NCI-H1092 (cell line): Measurements from ENCODE around the gene GNA14.
"Not testable (repeated sequence)": the region's sequence is repeated elsewhere in the genome, so short reads cannot be mapped to it uniquely, and the experiment has no call there.

ENCODE experiments used
- DNase-seq: peaks from one replicate; lab custom pipeline; 2025; lab: John Stamatoyannopoulos, UW

The GNA14 gene

DNA sequence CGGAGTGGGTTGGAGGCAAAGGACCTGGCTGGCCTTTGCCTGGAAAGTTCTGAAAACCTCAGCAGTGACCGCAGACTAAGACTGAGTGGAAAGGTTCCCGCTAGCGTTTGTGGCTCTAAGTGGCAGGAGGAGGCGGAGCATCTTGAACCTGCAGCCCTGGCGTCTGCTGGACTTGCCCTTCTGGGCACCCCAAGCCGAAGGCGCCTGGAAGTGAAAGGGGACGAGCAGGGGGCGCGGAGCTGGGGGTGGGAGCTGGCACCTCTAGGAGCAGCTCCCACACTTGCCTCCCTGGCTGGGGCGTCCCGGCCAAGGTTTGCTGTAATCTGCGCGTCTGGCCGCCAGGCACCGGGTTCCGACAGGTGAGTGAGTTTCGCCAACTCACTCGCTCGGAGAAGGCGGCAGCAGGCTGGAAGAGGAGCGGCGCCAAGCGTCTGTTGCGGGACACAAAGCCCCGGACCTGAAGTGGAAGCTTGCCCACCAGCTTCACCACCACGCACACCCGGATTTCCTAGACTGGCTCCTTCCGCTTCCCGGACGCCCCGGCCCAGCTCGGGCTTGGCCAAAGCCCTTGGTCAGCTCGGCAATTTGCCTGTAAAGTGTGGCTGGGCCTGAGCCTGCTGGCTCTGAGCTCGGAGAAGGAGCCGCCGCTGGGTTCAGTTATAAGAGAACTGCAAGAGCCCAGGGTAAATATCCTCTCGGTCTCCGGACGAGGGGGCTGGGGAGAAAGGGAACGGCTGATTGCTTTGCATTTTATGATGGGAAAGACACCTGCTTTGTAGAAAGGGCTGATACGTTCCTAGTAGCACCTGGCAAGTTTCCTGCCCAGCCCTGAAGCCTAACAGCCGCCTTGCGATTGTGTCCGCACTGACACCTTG lies at the start of gene GNA14:
GNA14 (minus strand) TSS at position 89 of the 875 bp plus-strand sequence. CDS start 529 bp downstream, outside the sequence.
- peak; percentile 41 for DNase-seq

DNA sequence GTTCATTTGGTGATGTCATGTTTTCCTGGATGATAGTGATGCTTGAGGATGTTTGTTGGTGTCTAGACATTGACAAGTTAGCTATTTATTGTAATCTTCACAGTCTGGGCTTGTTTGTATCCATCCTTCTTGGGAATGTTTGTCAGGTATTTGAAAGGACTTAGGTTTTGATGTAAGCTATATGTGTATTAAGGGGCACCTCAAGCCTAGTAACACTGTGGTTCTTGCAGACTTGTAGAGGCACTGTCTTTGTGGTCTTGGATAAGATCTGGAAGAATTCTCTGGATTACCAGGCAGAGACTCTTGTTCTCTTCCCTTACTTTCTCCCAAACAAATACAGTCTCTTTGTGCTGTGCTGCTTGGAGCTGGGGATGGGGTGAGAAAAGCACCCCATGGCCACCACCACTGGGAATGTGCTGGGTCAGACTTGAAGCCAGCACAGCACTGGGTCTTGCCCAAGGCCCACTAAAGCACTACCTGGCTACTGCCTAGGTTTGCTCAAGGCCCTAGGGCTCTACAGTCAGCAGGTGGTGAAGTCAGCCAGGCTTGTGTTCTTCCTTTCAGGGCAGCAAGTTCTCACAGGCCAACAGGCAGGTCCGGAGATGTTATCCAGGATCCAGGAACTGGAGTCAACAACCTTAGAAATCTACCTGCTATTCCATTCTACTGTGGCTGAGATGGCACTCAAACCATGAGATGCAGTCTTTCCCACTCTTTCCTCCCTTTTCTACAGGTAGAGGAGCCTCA lies 49.3 kb upstream of the GNA14 start:
- no peak for DNase-seq

DNA sequence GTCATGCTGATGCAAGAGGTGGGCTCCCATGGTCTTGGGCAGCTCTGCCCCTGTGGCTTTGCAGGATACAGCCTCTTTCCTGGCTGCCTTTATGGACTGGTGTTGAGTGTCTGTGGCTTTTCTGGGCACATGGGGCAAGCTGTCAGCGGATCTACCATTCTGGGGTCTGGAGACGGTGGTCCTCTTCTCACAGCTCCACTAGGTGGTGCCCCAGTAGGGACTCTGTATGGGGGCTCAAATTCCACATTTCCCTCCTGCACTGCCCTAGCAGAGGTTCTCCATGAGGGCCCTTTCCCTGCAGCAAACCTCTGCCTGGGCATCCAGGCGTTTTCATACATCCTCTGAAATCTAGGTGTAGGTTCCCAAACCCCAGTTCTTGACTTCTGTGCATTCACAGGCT lies 42.6 kb upstream of the GNA14 start:
- not testable (repeated sequence) for DNase-seq

DNA sequence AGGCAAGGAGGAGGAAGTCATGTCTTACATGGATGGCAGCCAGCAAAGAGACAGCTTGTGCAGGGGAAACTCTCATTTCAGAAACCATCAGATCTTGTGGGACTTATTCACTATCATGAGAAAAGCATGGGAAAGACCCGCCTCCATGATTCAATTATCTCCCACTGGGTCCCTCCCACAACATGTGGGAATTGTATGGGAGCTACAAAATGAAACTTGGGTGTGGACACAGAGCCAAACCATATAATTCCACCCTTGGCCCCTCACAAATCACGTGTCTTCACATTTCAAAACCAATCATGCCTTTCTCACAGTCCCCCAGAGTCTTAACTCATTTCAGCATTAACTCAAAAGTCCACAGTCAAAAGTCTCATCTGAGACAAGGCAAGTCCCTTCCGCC lies 42.0 kb upstream of the GNA14 start:
- not testable (repeated sequence) for DNase-seq

DNA sequence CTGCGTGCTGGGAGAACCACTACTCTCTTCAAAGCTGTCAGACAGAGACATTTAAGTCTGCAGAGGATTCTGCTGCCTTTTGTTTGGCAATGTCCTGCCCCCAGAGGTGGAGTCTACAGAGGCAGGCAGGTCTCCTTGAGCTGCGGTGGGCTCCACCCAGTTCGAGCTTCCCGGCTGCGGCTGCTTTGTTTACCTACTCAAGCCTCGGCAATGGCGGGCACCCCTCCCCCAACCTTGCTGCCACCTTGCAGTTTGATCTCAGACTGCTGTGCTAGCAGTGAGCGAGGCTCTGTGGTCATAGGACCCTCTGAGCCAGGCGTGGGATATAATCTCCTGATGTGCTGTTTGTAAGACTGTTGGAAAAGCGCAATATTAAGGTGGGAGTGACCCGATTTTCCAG lies 39.6 kb upstream of the GNA14 start:
- not testable (repeated sequence) for DNase-seq

DNA sequence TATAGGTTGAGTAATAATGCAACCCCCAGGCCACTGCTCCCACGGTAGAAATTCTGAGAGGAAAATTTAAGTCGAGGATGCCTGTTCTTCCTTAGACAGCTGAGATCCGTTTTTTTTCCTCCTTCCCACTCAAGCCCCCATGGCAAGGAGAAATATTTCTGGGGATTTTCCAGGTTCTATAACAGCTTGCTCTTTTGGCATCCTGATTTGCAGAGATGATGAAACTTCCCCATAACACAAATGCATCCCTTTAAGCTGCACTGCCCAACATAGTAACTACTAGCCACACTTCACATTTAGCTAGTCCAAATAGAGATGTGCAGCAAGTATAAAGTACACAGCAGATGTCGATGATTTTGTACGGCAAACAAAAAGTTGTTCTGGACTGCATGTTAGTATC lies 32.5 kb upstream of the GNA14 start:
- no peak for DNase-seq

DNA sequence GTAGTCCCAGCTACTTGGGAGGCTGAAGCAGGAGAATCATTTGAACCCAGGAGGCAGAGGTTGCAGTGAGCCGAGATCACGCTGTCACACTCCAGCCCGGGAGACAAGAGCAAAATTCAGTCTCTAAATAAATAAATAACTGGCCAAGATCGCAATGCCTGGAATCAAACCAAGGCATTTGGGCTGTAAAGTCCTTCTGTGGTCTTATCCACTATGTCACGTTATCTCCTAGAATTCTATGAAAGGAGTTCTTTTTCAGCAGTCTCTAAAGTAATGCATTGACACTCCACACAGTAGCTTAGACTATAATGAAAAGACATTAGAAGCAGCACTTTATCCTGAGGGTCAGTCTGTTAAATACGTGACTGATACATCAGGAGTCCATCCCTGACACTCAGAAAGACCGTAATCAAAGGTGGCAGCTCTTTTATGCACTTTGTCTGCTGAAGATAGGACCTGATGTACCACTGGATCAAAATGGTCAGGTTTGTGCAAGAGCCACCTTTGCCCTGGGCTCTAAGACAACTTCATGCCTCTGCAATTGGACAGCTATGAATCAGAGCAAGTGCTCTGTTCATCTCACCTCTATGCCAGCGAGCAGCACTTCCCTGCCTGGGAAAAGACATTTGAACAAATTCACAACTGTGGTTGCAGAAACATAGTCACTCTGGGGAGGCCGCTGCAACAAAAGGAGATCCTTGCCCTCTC lies 31.7 kb upstream of the GNA14 start:
- no peak for DNase-seq

DNA sequence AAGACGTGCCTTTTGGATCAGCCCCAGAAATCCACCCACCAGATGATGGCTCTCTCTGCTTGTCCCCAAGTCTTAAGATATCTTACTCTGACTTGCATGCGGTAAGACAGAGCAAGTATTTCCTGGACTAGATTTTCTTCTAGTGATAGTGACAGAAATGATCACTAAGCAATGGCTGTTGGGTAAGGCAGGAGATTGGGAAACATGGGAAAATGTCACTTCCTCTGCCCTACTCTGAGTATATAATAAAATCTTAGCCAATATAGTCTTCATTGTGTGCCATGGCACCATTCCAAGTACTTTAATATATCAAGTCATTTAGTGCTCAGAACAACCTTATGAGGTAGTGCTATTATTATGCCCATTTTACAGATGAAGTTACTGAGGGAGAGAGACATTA lies 31.0 kb upstream of the GNA14 start:
- DNase-seq: no peak

DNA sequence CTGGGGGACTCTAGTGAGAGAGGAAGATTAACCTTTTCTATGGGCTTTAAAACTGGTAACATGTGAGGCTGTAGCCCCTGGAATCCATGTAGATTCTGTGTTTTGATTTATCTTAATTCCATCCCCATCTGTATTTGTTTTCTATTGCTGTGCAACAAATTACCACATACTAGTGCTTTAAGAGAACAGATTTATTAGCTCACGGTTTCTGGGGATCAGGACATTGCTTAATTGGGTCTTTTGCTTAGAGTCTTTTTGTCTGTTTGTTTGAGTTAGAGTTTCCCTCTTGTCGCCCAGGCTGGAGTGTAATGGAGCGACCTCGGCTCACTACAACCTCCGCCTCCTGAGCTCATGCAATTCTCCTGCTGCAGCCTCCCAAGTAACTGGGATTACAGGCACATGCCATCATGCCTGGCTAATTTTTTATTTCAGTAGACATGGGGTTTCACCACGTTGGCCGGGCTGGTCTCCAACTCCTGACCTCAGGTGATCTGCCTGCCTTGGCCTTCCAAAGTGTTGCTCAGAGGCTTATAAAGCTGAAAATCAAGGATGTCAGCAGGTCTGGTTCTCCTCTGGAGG lies 29.9 kb upstream of the GNA14 start:
- no peak for DNase-seq

DNA sequence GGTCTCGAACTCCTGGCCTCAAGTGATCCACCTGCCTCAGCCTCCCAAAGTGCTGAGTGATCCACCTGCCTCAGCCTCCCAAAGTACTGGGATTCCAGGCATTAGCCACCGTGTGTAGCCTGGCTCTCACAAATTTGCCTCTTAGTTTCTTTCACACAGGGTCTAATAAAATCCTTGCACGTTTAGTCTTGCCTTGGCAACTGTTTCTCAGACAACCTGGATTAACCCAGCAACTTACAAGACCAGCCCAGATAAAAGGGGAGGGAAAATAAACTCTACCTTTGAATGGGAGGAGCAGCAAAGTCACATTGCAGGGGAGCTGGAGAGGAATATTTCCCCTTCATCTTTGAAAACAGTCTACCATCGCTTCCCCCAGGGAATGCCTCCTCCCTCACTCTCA lies 29.3 kb upstream of the GNA14 start:
- no peak for DNase-seq

DNA sequence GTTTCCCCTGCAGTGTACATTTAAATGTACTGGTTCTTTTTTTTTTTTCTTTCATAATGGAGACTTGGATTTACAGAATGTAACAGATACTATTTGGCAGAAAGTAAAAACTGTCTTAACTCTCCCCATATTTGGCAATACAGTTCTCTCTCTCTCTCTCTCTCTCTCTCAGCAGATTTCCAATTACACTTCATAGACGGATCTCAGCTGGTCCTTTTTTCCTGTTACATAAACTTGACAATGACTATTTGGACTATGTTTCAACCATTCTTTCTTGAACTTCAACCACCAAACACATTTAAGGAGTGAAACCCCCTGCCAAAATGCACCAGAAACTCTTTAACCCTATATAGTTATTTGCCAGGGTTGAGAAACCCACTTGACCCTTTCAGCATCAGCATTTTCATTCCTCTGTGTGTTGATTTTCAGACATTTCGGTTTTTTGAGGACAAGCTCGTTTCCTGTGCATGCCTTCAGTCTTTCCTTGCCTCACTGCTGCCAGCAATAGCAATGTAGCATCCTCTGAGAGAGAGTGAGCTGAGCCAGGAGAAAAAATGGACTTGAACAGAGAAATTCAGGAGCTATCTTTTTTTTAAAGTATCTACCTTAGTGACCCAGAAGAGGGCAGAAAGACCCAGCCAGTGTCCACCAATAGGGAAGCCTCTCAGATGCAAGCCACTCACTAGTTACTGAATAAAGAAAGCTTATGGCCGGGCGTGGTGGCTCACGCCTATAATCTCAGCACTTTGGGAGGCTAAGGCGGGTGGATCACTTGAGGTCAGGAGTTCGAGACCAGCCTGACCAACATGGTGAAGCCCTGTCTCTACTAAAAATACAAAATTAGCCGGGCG lies 26.0 kb upstream of the GNA14 start:
- no peak for DNase-seq

DNA sequence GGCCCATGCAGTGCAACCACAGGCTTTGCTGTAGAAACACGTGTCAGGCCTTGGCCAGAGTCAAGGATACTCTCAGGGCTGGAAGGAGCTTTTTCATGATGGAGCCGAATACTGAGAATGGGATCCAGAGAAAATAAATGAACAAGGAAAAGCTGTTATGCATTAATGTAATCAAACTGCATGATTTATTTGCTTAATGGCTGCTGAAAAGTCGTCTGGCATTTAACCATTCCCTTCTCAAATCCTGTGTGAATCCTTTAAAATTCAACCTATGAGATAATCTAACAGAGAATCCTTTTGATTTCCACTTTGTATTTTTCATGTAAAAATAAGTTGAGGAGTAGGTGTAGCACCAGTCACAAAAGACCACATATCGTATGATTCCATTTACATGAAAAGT lies 24.1 kb upstream of the GNA14 start:
- DNase-seq: no peak

DNA sequence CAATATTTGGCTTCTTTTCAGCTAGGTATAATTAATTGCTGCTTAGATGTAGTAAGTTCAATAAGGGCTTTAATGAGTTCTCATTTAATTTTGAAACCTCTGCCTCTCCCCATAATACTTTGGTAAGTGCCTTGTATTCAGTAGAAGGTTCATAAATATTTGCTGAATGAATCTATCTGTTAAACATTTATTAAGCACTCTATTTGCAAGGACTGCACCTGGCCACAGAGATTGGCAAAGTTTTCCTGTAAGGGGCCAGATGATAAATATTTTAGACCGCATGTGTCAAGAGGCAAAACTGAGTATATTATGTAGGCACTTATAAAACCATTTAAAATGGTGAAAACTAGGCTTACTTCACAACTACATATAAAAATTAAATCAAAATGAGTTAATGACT lies 19.0 kb upstream of the GNA14 start:
- DNase-seq: no peak

DNA sequence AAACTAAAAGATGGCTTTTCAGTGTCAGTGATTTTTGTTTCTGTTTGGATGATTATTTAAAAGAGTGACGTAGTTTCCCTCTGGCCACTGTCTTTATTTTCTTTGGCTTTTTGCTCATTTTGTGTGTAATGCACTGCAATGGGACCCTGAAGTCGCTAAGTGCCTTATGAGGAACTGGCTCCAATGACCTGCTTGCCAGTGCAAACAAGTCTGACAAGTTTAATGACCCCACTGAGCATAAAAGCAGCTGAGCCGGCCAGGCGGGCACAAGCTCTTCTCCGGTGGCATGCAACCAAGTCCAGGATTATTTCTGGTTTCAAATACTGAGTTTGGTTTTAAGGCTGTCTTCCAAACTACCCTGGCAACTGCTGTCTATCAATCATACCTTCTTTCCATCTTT lies 15.6 kb upstream of the GNA14 start:
- no peak for DNase-seq

DNA sequence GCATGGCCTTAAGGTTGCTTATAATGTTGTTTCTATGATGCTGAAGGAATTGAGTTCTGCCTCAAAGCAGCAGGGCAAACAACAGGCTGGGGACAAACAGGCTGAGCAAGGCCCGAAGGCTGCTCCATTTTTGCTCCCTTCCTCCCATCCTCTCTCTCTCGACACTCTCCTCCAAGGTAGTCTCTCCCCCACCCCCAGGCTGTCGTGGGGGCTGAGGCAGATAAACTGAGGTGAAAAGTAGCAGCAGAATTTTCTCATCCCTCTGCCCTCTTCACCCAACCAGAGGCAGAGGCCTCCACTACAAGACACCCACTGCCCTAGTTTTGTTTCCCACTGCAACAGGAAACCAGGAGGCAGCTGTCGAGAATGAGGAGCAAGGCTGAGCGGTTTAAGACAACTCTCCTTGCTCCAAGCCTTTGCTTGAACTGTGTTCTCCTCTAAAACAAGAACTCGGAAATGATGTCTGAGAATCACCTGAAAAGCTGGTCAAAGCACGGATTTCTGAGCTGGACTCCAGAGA lies 13.5 kb upstream of the GNA14 start:
- DNase-seq: no peak

DNA sequence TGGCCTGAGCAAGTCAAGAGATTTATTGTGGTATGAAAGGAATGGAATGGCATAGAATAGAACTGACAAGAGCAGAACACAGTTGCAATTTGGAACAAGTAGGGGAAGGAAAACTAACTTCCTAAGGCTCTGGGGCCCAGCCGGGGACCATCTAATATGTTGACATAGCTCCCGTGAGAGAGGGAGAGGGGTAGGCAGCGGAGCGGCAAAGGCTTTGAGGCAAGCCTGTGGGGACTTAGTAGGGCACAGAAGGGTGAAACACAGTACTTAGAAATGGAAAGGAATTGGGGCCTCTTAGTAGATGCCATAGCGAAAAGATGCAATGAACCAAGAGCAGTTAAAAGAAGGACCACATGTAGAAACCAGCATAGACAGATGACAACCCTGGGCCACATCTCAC lies 11.8 kb upstream of the GNA14 start:
- DNase-seq: no peak

DNA sequence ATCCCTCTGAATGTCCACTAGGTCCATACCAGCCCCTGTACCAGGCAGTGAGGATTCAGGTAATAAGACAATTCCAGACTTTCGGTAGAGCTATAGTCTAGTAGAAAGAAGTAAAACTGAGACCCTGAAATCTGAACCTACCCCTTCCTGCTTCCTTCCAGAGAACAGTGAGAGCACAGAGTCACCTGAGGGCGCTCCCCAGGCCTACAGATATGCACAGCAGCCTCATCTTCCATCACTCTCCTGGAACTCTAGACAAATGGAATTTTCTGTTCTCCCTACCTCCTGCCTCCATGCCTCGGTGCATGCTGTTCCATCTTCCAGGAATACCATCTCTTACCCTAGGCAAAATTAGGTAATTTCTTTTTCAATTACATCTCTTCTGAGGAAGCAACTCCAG lies 3.1 kb upstream of the GNA14 start:
- DNase-seq: no peak

DNA sequence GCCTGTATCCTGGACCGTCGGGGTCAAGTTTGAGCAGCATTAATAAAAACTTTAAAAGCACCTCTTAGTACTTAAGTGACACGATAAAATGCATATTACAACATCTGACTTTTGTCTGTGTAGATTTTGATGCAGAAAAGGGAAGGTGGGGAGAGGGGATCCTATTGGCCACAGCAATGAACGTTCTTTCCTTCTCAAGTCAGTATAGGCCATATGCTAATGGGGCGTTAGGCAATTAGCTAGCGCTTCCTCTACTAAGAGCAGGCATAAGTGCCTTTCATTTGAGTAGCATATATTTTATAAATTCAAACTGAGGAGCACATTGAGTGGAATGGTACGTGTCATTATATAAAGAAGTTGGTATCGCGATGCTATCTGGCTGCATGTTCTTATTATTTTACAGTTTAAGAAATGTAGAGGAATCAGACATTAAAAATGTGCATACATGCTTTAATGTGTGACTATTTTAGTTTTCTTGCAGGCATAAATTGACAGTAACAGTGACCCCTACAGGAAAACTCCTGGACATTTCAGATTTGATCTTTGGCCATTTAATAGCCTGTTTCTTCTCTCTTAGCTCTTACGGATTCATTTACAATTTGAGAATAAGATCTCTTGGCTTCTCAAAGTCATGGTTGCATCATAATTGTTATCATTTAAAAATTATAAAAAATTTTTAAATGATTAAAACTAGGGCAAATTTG lies 1.1 kb upstream of the GNA14 start:
- DNase-seq: no peak

DNA sequence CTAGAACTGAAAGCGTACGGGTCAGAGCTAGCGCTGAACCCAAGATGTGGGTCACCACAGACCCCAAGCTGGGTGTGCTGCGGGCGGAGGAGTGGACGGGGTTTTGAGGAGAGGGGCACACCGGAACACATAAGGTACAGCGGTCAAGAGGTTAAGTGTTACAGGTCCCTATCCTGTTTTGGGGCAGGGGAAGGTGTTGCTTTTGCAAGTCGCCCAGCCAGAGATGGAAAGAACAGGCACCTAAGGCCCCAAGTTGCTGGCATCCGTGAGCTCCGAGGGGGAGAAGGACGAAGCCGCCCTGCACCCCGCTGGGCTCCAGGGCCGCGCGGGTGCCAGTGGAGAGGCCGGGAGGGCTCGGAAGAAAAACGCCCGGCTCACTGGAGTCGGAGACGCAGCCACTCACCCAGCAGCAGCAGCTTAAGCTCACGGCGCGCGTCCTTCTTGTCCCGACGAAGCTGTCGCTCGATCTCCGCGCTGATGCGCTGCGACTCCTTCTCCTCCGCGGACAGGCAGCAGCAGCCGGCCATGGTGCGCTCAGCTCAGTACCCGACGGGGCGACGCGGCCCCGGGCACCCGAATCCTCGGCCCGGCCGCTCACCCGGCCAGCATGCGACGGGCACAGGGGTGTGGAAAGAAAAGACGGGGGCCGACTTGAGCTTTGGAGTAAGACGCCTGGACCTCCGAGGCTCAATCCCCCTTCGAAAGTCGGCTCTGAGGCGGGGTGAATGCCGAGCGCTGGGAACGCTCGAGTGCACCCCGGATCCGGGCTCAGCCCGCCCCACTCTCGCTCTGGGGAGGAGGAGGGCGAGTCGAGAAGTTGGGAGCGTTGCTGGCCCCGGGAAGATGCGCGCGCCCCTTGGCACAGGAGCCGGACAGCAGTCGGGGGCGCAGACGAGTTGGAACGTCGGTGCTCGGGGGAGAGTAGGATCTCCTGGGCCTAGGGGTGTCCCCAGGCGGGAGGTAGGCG lies 572 bp downstream of the GNA14 start:
- DNase-seq: no peak
